ENCODE measurements around the gene ABHD16A. TPM values are rescaled to one million over a fixed set of nuclear protein-coding genes. Genes with fewer than 3 reads are reported as not detected.
A peak's percentile ranks its signal among the peaks of the same experiment; 100 is the strongest.

Gene ABHD16A
- total and polyA plus RNA-seq, 2 of the 13 experiments (the other 11 are each of a cell fraction or from before 2014, with no cell fraction given): 43.5 to 45.4 TPM

- TF ChIP-seq RELA (CRISPR knock-in tag; IDR thresholded peaks at IDR 0.05) (no peak), ZNF414 (CRISPR knock-in tag; IDR thresholded peaks at IDR 0.05) (no peak), ZFP36 (IDR thresholded peaks at IDR 0.05; ENCODE audit: borderline replicate concordance, low read depth, low read length, partially characterized antibody) (no peak), ELF4 (CRISPR knock-in tag; IDR thresholded peaks at IDR 0.05; ENCODE audit: borderline replicate concordance) (no peak), FOXA3 (CRISPR knock-in tag; IDR thresholded peaks at IDR 0.05) (peak; percentile 80), ZNF224 (CRISPR knock-in tag; IDR thresholded peaks at IDR 0.05) (no peak), THAP11 (CRISPR knock-in tag; IDR thresholded peaks at IDR 0.05) (peak; percentile 69), PREB (CRISPR knock-in tag; IDR thresholded peaks at IDR 0.05) (no peak), PHF20 (CRISPR knock-in tag; IDR thresholded peaks at IDR 0.05) (no peak), HOXA3 (CRISPR knock-in tag; IDR thresholded peaks at IDR 0.05) (peak; percentile 44; the same call in 1 of the 2 replicates), TFE3 (CRISPR knock-in tag; IDR thresholded peaks at IDR 0.05) (peak; percentile 55), MATR3 (CRISPR knock-in tag; IDR thresholded peaks at IDR 0.05) (no peak), TCF7L2 (IDR thresholded peaks at IDR 0.05; ENCODE audit: low read depth, low read length) (peak; percentile 70; the same call in 1 of the 2 replicates), ZNF275 (CRISPR knock-in tag; IDR thresholded peaks at IDR 0.05; ENCODE audit: borderline replicate concordance) (no peak), GTF2F1 (IDR thresholded peaks at IDR 0.05; ENCODE audit: low read length) (no peak), IRF1 (CRISPR knock-in tag; IDR thresholded peaks at IDR 0.05; ENCODE audit: low read depth) (no peak), ZNF12 (CRISPR knock-in tag; IDR thresholded peaks at IDR 0.05) (no peak), ATRX (CRISPR knock-in tag; IDR thresholded peaks at IDR 0.05; ENCODE audit: borderline replicate concordance) (no peak), IRX3 (CRISPR knock-in tag; IDR thresholded peaks at IDR 0.05; ENCODE audit: borderline replicate concordance, low read depth) (no peak), ZNF292 (CRISPR knock-in tag; IDR thresholded peaks at IDR 0.05; ENCODE audit: borderline replicate concordance, low read depth) (no peak), ZNF337 (CRISPR knock-in tag; IDR thresholded peaks at IDR 0.05; ENCODE audit: borderline replicate concordance, low read depth) (0 out of 2 replicates have a peak, but pooled peaks have one; percentile 41)
These were observed 34.3 kb upstream of the ABHD16A start (continued) for GRCh38 chr6:31737315-31737990.
